GM21825 (cell line): ENCODE results near the gene DOK3.

ENCODE experiments used
- ATAC-seq: cut with Tn5 transposase; IDR thresholded peaks from one replicate; pipeline ENCODE4 v1.9.1; 2021; ENCODE audit warnings: mild to moderate bottlenecking, moderate library complexity; ENCODE audit not compliant: unreplicated experiment

The DOK3 gene

DNA sequence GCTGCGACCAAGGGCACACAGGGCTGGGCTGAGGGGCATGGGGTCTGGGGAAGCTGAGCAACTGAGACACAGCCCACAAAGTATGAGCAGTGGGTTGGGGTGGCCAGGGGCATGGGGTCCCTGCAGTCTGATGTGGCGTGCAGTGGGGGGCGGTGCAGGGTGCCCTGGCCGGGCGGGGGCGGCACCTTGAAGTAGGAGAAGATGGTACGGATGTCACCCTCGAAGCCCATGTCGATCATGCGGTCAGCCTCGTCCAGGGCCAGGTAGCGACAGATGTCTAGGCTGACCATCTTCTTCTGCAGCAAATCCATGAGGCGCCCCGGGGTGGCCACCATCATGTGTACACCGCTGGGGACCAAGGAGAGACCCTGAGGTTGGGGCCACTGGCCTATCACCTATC is 3.9 kb upstream of the DOK3 start:
- ATAC-seq = no peak

DNA sequence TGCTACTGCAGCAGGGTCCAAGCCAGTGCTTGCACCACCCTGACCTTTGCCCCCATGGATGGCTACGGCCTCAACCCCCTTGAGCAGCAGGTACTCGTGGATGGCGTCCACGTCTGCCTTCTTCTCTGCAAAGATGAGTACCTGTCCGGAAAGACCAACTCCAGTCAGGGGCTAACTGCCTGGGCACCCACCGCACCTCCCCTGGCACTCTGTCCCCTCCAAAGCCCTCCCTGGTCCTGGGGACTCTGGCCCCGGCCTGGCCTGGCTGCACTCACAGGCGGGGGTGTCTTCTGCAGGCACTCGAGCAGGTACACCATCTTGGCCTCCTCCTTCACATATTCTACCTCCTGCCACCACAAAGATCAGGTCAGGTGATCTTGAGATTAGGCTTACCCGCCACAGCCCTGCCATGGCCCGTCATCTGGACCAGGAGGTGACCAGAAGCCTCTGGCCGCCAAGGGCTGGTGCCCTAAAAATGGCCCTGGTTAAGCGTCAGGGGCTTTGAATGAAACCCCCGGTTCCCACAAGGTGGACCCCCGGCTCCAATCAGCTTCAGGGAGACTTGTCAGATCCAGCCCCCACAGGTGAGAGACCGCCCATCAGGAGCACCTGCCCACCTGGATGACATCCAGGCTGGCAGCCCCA is 3.2 kb upstream of the DOK3 start:
- ATAC-seq = no peak

DNA sequence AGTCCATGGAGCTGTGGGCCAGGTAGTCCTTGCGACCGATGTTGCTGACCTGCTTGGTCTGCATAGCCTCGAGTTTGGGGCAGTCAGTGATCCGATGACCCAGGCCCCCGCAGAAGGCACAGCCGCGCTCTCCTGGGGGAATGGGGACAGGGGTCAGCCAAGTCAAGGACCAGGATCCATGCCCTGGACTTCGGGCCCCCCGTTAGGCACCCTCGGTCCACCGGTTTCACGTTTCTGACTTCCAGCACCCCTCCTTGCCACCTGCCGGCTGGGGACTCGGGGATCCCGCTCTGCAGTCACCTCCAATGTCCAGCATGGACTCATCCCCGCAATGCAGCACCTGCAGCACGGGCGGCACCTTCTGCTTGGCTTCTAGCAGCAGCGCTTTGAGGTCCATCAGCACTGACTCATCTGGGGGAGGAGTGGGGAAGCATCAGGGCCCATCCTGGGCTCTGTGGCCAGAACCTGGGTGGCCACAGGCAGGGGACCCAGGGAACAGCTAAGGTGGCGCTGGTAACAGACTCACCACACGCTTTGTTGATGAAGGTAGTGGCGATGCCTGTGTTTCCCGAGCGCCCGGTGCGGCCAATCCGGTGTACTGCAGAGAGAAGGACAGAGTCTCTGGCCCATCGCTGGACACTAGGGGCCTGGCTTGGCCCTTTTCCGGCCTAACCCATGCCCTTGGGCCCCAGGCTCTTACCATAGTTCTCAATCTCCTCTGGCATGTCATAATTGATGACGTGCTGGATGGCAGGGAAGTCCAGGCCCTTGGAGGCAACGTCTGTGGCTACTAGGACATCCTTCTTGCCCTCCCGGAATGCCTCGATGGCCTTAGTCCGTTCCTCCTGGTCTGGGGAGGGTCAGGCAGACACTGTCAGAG is 2.4 kb upstream of the DOK3 start:
- no peak for ATAC-seq

DNA sequence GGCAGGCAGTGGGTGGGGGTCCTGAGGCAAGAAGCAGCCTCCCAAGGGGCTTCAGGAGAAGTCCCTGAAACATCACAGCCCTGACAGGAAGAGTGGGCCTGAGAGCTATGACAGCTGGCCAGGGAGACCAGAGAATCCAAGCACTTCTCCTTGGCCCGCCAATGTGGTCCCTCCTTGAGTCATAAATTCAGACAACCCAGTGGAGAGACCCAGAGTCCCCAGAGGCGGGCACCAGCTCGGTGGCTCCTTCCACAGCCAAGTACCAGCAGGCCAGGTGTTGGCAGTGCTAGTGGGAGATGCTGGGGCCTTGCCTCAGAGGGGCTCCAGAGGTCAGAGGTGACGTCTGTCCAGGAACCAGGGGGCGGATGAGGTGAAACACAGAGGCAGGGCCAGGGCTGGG is 1.6 kb upstream of the DOK3 start:
- ATAC-seq = no peak

DNA sequence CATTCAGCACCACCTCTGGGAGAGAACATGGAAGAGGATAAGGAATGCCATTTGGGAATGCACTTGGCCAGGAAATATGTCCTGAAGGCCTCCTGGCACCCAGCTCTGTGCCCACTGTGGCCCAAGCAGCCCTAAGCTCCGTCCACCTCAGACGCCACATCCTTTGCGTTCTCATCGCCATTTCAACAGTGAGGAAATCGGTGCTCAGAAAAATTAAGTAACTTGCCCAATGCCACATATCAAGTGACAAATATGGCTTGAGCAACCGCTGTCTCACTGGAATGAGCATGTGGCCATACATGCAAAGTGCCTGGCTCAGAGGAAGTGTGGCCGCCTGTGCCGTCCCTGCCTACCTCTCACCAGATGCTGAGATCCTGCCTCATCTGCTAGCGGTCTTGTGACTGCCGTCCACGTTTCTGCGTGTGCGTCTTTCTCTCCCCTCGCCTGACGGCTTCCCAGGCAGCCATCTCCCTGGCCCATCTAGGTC is 984 bp upstream of the DOK3 start:
- ATAC-seq = no peak

DNA sequence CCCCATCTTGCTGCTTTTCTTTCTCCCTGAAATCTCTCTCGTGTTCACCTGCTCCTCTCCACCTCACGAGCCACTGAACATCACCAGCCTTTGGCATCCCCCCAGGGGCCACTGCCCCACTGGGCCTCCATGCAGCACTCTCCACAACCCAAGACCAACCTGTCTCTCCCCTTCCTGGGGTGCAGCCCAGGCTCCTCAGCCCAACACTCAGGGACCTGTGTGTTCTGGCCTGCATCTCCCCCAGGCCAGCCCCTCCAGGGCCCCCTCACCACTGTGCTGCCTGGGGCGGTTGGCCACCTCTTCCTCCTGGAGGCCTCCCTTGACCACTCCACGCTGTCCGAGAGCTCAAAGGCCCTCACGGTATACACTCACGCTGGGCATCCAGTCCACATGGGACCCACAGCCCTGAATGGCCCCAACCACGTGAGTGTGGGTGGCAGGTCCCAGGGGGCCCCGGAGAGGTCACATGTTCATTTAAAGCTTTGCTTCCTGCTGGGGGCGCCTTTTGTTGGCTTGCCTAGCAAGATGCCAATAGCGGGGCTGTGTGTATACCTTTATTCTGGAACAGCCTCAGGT is 453 bp upstream of the DOK3 start:
- ATAC-seq = peak; percentile 33

DNA sequence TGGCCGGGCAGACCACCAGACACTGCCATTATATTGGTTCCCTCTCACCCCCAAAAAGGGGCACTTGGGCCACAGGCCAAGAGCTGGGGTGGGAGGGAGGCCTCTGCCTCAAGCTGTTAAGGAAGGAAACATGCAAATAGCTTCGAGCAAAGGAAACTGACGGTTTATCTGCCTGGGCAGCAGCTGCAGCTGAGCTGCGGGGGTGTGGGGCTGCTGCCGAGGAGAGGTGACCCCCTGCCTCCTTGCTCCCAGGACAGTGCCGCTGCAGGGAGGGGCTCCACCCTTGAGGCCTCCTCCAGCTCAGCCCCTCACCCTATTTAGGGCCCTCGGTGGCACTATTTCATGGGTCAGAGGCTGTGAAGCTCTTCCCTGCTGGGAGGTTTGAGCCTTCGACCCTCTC is 789 bp downstream of the DOK3 start:
- ATAC-seq = no peak

DNA sequence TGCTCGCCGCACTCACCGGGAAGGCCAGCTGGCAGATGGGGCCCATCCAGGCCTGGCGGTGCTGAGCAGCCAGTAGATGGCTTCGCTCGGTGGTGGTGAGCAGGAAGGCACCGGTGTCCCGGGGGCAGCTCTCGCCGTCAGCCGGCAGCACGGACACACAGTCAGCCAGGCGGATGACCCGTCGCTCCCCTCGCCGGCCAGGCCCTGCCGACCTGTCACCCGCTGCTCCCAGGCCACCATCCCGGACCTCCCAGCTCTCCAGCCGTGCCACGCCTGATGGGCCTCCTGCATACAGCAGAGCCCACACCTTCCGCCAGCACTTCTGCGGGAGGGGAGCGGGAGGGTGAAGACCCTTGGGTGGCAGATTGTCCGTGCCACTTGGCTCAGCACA is 1.4 kb downstream of the DOK3 start:
- no peak for ATAC-seq

DNA sequence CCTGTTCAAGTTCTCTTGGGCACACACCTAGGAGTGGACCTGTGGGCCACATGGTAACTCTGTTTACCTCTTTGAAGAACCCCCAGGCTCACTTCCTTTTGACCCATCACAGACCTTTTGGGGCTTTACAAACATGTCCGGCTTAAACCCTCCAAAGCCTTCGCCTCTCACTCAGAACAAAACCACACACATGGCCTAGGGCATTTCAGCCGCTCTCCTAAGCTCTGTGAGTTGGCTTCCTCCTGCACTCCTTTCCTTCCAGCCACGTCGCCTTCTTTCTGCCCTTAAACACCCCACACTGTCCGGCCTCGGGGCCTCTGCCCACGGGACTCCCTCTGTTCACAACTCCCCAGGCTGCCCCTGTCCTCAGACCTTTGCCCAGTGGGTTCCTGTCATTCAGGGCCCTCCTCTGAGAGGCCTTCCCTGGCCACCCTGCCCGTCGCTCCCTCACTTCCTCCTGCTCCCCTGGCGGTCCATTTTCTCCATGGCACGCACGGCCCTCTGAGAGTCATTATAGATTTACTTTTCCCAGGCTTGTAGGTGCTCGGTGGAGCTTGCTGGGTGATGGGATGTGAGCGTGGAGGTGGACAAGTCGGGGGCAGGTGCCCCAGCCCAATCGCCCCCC is 1.9 kb downstream of the DOK3 start:
- ATAC-seq = no peak

DNA sequence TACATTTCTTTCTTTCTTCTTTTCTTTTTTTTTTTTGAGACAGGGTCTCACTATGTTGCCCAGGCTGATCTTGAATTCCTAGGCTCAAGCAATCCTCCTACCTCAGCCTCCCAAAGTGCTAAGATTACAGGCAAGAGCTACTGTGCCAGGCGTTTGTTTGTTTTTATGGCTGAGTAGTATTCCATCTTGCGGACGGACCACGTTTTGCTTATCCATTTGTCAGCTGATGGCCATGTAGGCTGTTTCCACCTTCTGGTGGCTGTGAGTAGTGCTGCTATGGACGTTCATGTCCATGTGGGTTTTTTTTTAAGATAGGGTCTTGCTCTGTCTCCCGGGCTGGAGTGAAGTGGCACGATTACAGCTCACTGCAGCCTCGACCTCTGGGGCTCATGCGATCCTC is 2.5 kb downstream of the DOK3 start:
- ATAC-seq = no peak

DNA sequence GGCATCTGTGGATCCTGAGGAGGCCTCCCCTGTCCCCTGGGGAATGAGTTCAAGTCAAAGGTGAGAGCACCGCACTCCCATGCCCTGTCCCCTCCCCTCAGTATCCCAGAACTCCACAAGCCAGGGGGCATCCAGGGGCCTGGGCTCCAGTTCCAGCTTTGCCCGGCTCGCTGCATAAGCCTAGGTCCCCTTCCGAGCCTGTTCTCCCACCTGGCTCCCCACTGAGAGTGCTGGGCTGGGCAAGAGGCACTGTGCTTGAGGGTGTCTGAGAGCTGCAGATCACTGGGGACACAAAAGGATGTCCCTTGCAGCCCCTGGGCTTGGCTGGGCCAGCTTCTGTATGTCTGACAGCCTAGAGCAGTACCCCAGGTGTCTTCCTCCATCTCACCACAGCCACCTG is 4.6 kb downstream of the DOK3 start:
- ATAC-seq = no peak

DNA sequence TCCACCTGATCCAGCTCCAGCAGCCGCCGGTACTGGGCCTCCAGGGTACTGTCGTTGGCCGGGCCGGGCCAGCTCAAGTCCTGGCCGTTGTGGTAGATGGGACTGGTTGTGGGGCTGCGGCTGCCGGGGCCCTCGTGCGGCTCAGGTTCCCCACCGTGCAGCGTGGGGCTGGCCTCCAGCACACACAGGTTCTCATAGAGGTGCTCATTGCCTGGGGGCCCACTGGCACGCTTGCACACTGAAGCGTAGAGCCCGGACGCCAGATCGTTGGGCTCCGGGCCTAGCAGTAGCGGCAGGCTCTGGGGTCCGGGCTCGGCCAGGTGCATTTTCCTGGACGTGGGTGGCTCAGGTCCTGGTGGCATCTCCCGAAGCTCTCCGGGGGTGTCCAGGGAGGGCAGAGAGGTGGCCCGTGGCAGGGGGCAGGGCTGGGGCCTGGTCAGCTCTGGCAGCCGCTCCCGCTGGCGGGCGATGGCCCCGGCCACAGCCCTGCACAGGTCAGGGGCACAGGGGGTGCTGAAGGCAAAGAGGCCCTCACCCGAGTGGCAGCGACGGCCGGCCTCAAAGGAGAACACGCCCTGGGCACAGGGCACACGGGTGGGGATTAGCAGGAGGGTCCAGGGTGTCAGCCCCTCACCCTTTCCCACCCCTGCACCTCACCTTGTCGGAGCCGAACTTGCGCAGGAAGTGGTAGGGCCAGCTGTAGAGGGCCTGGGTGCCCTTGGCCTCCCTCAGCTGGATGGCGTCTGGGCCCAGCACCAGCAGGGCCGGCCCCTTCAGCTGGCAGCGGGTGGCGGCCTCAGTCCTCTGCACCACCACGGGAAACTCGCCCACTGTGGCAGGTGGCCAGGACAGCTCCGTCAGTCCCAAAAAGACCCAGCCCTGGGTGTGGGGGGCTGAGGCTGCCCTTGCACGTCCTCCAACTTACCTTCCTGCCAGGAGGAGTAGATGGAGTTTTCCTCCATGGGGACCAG is 5.3 kb downstream of the DOK3 start:
- ATAC-seq = no peak

DNA sequence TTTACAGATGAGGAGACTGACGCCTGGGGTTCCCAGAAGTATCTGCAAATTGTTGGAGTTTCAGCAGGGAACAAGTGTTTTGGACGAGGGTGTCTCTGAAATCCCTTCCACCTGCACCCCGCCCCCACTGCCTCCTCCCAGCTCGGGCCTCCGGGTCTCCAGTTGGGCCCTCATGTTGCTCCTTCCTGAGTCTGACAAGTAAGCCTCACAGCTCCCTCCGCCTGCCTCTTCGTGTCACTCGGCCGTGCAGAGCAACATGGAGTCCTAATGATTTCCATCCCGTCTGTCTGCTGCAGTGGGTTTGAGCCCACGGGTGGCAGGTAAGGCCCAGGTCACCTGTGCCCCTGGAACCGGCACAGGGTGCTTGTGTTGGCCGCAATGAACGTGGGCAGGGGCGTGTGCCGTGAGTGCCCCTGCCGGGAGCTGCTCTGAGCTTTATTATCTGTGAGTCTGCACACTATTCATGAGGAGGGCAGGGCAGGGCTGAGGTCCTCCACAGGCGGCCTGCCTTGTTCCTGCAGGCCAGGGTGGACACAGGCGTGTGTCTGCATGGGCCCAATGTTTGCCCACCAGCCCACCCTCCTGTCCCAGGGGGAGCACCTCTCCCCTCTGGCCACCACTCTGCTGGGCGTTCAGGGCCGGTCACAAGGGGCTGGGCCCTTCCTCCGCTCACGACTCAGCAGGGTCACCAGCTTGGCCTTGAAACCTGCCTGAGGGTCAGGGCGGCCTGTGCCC is 6.1 kb downstream of the DOK3 start:
- no peak for ATAC-seq

DNA sequence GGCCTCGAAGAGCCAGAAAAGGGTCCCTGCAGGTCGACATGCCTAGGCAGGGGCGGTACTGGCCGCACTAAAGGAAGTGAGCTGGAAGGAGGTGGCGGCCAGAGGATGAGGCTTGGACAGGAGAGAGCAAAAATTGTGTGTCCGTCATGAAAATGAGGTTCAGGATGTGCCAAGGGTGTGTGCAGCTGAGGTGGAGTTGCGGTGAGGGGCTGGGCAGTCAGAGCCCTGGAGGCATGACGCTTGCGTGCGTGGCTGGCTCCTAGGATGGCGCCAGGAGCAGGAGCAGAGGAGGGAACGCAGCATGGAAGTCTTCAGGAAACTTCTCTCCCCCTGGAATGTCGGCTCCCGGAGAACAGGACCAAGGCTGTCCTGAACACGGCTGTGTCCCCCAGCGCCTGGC is 6.7 kb downstream of the DOK3 start:
- ATAC-seq = no peak

DNA sequence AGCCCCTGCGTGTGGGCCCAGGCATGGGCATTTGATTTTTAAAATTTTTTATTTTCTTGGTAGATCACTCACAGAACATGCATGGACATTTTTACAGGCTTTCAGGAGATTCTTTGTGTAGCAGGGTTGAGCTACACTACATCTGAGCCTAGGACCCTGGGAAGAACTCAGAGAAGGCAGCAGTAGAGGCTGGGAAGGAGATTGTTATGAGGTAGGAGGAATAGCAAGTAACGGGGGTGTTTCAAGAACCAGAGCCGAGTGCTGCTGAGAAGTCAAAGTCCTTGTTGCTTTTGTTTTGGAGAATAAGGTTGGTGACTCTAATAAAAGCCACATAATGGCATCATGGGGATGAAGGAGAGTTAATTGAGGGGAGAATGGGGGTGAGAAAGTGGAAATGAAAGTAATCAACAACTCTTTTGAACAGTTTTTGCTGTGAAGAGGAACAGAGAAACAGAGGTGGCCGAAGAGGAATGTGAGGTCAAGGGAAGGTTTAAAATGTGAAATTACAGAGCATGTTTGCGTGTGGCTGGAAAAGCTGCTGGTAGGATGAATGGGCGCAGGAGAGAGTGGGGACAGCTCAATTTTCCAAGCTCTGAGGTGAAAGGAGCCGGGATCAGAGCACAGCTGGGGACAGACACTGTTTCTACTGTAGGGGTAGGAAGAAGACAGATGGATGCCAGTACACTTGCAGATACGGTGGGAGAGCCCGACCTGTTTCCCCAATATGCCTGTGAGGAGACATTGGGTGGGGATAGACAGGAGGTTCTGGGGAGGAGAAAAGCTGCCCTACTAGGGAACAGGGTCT is 7.5 kb downstream of the DOK3 start:
- no peak for ATAC-seq

DNA sequence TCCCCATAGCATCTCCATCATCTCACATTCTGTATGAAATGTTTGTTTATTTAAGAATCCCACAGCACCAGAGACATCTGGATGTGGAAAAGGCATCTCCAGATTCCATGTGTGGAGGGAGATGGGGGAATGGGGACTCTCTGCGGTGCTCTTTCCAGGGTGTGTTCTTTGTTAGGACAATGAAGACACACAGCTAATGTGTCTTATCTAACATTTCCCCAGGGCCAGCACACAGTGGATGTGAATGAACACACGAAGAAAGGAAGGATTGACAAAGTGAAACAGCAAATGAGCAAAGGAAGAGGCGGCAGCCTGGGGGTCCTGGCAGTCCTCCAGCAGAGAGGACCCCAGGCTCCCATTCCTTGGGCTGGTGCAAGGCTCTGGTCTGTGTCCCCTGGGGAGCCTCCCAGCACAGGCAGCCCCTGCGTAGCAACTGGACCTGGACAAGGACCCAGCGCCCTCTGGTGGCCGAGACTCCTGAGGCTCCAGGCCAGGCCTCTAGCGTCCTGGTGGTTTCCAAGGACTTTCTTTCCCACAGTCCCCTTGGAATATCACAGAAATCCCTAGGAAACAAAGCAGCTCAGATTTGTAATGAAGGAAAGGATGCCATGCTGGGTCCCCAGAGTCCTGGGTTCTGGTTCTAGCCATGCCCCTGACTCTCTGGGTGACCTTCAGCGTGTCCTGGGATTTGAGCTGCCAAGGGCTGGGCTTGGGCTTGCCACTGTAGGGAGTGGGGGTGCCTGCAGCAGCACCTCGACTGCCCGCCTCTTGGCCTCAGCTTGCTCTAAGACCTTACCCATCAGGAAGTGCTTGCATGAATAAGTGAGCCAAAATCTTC is 8.7 kb downstream of the DOK3 start:
- no peak for ATAC-seq

DNA sequence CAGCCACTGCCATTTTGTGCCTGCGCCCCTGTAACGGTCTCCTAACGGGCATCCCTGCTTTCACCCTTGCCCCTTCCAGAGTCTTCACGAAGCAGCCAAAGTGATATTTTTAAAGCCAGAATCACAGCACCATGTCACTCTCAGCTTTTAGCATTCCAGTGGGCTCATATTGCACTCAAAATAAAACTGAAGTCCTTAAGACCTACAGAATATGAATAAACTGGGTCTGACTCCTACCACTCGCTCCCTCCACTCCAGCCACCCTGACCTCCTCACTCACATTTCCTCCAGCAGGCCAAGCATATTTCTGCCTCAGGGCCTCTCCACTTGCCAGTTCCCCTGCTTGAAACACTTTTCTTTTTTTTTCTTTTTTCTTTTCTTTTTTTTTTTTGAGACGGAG is 9.8 kb downstream of the DOK3 start:
- no peak for ATAC-seq
